IMR-90 (cell line): ENCODE measurements around the gene IDI2.

ENCODE experiments used
- POLR2A ChIP-seq: IDR thresholded peaks from 2 replicates; pipeline ENCODE4 v1.6.1; 2012; ENCODE audit warnings: mild to moderate bottlenecking, low read depth, low read length
- TF ChIP-seq, protein P1 (sequence below): conservative IDR thresholded peaks from 2 replicates; pipeline ENCODE4 v1.5.1; 2012; ENCODE audit warnings: mild to moderate bottlenecking, low read depth, low read length, improper control_type of control experiment

DNA sequence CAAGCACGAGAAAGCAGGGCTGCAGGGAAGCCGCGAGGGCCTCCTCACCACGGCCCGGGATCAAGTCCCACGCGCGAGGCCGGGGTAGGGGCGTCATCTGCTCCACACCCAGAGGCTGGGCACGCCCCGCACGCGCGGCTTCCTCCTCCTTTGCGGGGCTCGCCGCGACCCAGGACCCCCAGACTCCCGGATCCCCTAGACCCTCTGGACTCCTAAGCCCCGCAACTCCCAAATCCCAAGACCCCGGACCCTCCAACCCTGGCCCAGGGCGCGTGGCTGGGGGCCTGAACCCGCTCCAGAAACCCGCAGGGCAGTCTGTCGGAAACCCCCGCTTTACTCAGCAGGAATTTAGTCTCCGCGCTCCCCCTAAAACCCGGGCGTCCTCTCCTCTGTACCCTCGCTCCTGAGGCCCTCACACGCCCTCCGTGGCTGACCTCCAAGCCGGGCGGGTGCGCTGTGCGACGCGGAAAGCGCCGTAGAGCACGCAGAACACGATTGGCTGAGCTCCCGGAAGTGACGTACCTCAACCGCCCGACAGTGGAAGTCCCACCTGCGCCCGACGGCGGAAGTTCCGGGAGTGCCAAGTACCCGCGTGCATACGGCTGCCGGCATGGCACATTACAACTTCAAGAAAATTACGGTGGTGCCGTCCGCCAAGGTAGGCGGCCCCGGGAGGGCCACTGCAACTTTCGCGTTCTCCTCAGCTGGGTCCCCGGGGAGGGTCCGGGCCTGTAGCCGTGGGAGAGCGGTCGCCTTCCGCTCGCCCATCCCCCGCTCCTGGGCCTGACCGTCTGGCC is 37.6 kb downstream of the IDI2 start, which contains the start of gene GTPBP4:
- TF ChIP-seq, protein P1, sequence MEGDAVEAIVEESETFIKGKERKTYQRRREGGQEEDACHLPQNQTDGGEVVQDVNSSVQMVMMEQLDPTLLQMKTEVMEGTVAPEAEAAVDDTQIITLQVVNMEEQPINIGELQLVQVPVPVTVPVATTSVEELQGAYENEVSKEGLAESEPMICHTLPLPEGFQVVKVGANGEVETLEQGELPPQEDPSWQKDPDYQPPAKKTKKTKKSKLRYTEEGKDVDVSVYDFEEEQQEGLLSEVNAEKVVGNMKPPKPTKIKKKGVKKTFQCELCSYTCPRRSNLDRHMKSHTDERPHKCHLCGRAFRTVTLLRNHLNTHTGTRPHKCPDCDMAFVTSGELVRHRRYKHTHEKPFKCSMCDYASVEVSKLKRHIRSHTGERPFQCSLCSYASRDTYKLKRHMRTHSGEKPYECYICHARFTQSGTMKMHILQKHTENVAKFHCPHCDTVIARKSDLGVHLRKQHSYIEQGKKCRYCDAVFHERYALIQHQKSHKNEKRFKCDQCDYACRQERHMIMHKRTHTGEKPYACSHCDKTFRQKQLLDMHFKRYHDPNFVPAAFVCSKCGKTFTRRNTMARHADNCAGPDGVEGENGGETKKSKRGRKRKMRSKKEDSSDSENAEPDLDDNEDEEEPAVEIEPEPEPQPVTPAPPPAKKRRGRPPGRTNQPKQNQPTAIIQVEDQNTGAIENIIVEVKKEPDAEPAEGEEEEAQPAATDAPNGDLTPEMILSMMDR: peak; percentile 28; the same call in 1 of the 2 replicates
- TF ChIP-seq POLR2A: peak; percentile 87; the same call in 1 of the 2 replicates
